Prostate gland (tissue), 2 donors: Measurements from ENCODE around the gene ACP4. TPM values are rescaled to one million over a fixed set of nuclear protein-coding genes. Genes with fewer than 3 reads are reported as not detected.
"Not testable (repeated sequence)": the region's sequence is repeated elsewhere in the genome, so short reads cannot be mapped to it uniquely, and the experiment has no call there.

ENCODE experiments used
- DNase-seq: peaks from one replicate; pipeline ENCODE4 v3.0.0-alpha.2; 2019; ENCODE audit warnings: low spot score
- H3K27ac ChIP-seq, 2 donors: fragments of 200-600 bp; sonication (generic); 2 replicates each; pipeline ENCODE4 v1.5.1; 2017 to 2019
- H3K27me3 ChIP-seq: fragments of 200-600 bp; sonication (generic); replicated peaks from 2 replicates; pipeline ENCODE4 v1.5.1; 2019; ENCODE audit not compliant: insufficient read depth
- H3K36me3 ChIP-seq, 2 donors: fragments of 200-600 bp; sonication (generic); 1 replicate in 1 of 2; 2 replicates in 1 of 2; pipeline versions ENCODE4 v1.5.1 to v1.8.1; 2017 to 2019
- H3K4me1 ChIP-seq: fragments of 200-600 bp; sonication (generic); replicated peaks from 2 replicates; pipeline ENCODE4 v1.5.1; 2019
- H3K4me3 ChIP-seq, 2 donors: fragments of 200-600 bp; sonication (generic); 2 replicates each; pipeline ENCODE4 v1.5.1; 2017 to 2019
- H3K9me3 ChIP-seq: fragments of 200-600 bp; sonication (generic); 2 replicates; pipeline ENCODE4 v1.5.1; 2017
- POLR2A ChIP-seq: fragments of 450-650 bp; IDR thresholded peaks from one replicate; pipeline ENCODE4 v1.6.1; 2016; ENCODE audit warnings: antibody characterized with exemption, mild to moderate bottlenecking
- POLR2AphosphoS5 ChIP-seq: sonication (generic); formaldehyde crosslinking; IDR thresholded peaks from one replicate; pipeline ENCODE4 v1.6.1; 2017; ENCODE audit warnings: antibody characterized with exemption
- WGBS: methylation state at CpG from one replicate; pipeline ENCODE4 v1.1.5; 2018; 5-methylcytosine and 5-hydroxymethylcytosine counted together
- intact Hi-C: fragments of 100-400 bp; cut with DNase I; formaldehyde crosslinking; loops from one replicate; pipeline ENCODE4 v1.14.2; 2022
- total RNA-seq, 2 donors: library from RNA; depleted of rRNA; stranded (reverse); fragments of >200 nt; gene quantifications; one replicate each; pipeline ENCODE4 v1.1.0, GENCODE V29; 2016
- TF ChIP-seq, protein P1 (sequence below), 4 experiments: fragments of 200-600 bp in 2 of 4; fragments of 450-650 bp in 2 of 4; sonication (generic) in 2 of 4; IDR thresholded peaks; 1 replicate in 3 of 4; 2 replicates in 1 of 4; pipeline ENCODE4 v1.5.1; 2016 to 2019; ENCODE audit warnings: antibody characterized with exemption in 4 of 4, mild to moderate bottlenecking in 2 of 4, moderate library complexity in 2 of 4

The ACP4 gene
- total RNA-seq, 2 donors from 2014 or later: not detected

DNA sequence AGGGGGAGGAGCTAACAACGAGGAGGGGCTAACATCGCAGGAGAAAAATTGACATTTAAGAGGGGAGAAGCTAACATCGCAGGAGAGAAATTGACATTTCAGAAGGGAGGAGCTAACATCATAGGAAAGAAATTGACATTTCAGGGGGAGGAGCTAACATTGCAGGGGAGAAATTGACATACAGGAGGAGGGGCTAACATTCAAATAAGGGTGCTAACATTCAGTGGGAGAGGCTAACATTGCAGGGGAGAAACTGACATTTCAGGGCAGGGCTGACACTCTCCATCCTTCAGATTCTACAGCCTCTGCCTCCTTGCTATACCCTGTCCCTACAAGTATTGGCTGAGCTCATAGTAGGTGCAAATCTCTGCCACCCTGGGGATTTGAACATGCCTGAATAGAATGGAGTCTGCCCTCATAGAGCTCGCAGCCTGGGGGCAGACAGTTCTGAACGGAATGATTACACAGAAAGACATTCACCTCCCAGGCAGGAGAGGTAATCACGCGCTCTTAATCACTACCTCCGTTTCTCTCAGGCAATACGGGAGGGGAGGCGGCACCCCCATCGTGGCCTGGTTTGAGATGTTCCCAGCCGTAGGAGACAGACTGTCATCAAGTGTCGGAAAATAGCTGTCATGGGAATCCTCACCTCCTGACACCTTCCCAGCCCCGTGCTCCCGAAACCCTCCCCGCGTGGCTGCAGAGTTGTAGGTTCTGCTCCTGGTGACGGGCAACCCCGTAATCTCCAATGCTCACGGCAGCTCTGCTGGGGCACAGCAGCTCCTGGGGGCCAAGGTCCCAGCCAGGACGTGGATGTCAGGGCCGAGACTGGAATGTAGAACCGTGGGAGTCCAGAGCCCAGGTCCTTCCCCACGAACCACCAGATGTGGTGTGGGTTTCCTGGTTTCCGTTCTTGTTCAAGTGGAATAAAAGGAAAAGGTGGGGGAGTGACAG, 10.4 kb upstream of the ACP4 start:
- Histone ChIP-seq H3K27ac (no peak overlapping the region), H3K4me1 (no peaks in the 10 kb centered on the region), H3K9me3 (no peaks in the 10 kb centered on the region), H3K36me3 (no peaks in the 10 kb centered on the region), H3K4me3 (no peak overlapping the region), H3K27me3 (peaks cover 12% of the 10 kb centered on the region)
- 32% methylated on average over 25 of the region's 25 CpGs for WGBS
- DNase-seq: no peak
- intact Hi-C loops: loop anchor here (5.0 kb wide), 1 partner anchor 242 kb away; no protein-coding TSS in a partner anchor
- TF ChIP-seq POLR2AphosphoS5 (no peak), POLR2A (no peak)
- TF ChIP-seq, protein P1, sequence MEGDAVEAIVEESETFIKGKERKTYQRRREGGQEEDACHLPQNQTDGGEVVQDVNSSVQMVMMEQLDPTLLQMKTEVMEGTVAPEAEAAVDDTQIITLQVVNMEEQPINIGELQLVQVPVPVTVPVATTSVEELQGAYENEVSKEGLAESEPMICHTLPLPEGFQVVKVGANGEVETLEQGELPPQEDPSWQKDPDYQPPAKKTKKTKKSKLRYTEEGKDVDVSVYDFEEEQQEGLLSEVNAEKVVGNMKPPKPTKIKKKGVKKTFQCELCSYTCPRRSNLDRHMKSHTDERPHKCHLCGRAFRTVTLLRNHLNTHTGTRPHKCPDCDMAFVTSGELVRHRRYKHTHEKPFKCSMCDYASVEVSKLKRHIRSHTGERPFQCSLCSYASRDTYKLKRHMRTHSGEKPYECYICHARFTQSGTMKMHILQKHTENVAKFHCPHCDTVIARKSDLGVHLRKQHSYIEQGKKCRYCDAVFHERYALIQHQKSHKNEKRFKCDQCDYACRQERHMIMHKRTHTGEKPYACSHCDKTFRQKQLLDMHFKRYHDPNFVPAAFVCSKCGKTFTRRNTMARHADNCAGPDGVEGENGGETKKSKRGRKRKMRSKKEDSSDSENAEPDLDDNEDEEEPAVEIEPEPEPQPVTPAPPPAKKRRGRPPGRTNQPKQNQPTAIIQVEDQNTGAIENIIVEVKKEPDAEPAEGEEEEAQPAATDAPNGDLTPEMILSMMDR (IDR thresholded peaks at IDR 0.05): no peak

DNA sequence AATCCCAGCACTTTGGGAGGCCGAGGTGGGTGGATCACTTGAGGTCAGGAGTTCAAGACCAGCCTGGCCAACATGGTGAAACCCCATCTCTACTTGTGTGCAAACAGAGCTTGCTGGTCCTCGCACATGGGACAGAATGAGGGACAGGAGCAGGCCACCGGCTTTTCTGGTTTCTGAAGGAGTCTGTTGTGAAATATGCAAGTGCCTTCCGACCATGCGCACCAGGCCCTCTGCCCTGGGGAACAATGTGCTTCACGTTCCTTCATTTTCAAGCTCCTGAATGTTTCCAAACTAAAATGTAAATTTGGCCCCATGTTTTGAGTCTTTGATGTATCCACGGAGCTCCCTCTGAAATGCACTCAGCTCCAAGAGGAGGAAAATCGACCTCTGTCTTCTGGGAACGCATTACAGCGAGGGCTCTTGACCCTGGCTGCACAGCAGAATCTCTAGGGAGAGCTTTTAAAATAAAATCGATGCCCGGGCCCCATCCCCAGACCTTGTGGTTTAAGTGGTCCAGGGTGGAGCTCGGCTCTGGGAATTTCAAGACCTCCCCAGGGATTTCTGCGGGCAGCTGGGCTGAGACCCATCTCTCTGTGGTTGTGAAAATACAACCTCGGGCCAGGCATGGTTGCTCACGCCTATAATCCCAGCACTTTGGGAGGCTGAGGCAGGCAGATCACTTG, 9.3 kb upstream of the ACP4 start:
- DNase-seq: no peak
- H3K27me3 ChIP-seq: peaks cover 12% of the 10 kb centered on the region
- intact Hi-C loops: loop anchor here (5.0 kb wide), 1 partner anchor 244 kb away; no protein-coding TSS in a partner anchor
- H3K4me1 ChIP-seq: no peaks in the 10 kb centered on the region
- TF ChIP-seq, protein P1 (IDR thresholded peaks at IDR 0.05): no peak
- TF ChIP-seq POLR2AphosphoS5: no peak
- no peak for TF ChIP-seq POLR2A
- H3K9me3 ChIP-seq: no peaks in the 10 kb centered on the region
- no peak overlapping the region for H3K27ac ChIP-seq
- H3K36me3 ChIP-seq: no peaks in the 10 kb centered on the region
- H3K4me3 ChIP-seq: no peak overlapping the region
- WGBS: 63% methylated on average over 16 of the region's 16 CpGs

DNA sequence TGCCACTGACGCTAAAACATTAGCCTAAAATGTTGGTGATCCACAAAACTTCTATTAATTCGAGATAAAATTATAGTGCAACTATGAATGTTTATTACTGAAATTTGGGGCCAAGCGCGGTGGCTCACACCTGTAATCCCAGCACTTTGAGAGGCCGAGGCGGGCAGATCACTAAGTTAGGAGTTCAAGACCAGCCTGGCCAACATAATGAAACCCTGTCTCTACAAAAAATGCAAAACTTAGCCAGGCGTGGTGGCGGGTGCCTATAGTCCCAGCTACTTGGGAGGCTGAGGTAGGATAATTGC, 6.4 kb upstream of the ACP4 start:
- H3K36me3 ChIP-seq, H3K4me1 ChIP-seq, DNase-seq, H3K9me3 ChIP-seq, H3K4me3 ChIP-seq, H3K27ac ChIP-seq: not testable (repeated sequence)
- intact Hi-C loops: loop anchor here (2.0 to 5.0 kb wide), 2 partner anchors 246 to 427 kb away; no protein-coding TSS in a partner anchor
- H3K27me3 ChIP-seq: peaks cover 12% of the 10 kb centered on the region
- 43% methylated on average over 8 of the region's 8 CpGs for WGBS

DNA sequence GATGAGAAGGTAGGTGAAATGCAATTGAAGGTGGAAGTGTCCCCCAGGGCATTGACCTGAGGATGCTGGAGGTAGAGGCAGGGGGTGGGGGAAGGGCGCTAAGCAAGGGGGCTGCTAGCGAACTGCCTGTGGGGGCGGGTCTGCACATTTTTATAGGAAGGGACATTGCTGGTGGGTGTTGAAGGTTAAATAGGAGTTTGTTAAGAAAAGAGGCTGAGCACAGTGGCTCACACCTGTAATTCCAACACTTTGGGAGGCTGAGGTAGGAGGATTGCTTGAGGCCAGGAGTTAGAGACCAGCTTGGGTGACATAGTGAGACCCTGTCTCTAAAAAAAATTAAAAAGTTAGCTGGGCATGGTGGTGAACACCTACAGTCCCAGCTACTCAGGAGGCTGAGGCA, 5.5 kb upstream of the ACP4 start:
- intact Hi-C loops: loop anchor here (5.0 kb wide), 1 partner anchor 247 kb away; no protein-coding TSS in a partner anchor
- H3K27me3 ChIP-seq: peaks cover 5% of the 10 kb centered on the region

DNA sequence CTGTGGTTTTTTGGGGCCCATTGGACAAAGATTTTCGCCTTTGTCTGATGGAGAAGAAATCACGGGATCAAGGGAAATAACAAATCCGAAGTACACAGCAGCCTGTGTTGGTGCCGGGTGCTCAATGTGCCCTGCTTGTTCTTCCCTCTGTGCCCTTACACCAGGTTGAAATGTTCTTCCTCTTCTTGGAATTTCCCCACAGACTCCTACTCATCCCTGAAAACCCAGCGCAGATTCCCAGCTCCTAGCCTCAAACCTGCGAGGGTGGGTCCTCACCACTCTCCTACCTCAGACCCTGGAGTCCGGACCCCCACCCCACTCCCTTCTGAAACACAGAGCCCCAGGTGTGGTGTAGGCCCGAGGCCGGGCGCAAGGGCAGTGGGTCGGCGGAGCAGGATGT, 4.9 kb upstream of the ACP4 start:
- peaks cover 4% of the 10 kb centered on the region for H3K27me3 ChIP-seq
- no peak overlapping the region for H3K4me3 ChIP-seq
- H3K27ac ChIP-seq: no peak overlapping the region
- H3K4me1 ChIP-seq: no peaks in the 10 kb centered on the region
- H3K9me3 ChIP-seq: no peaks in the 10 kb centered on the region
- intact Hi-C loops: no loop called here
- no peak for DNase-seq
- H3K36me3 ChIP-seq: no peaks in the 10 kb centered on the region
- TF ChIP-seq POLR2A: no peak
- TF ChIP-seq POLR2AphosphoS5: no peak
- 89% methylated on average over 12 of the region's 12 CpGs for WGBS

More for the DNA sequence above, 5.5 kb upstream of the ACP4 start:
- Histone ChIP-seq H3K27ac (no peak overlapping the region), H3K9me3 (no peaks in the 10 kb centered on the region), H3K4me1 (no peaks in the 10 kb centered on the region), H3K4me3 (no peak overlapping the region), H3K36me3 (no peaks in the 10 kb centered on the region)
- 94% methylated on average over 3 of the region's 3 CpGs for whole genome bisulfite sequencing
- TF ChIP-seq, protein P1 (IDR thresholded peaks at IDR 0.05): no peak
- TF ChIP-seq POLR2AphosphoS5 (no peak), POLR2A (no peak)
- no peak for DNase-seq
